K562 (cell line): Measurements from ENCODE around the gene NPNT. TPM values are rescaled to one million over a fixed set of nuclear protein-coding genes. Genes with fewer than 3 reads are reported as not detected.

Experiments
- ATAC-seq: fragments of 200-7000 bp; cut with Tn5 transposase; 3 replicates; pipeline ENCODE4 v1.9.1; 2020; ENCODE audit warnings: moderate library complexity
- BruUV-seq: library from RNA; stranded (reverse); fragments of 400-500 nt; replicated peaks from 2 replicates; lab custom pipeline; 2021; lab: Mats Ljungman, UMichigan
- CTCF ChIA-PET: fragments of 300-600 bp; formaldehyde crosslinking; extraction: SDS; loops from one replicate; lab custom pipeline; 2021; ENCODE audit warnings: low intra/inter-chr PET ratio; lab: Yijun Ruan, JAX
- POLR2A ChIA-PET: fragments of 300-600, 350-650 bp; sonication (Branson Sonifier 250); formaldehyde crosslinking; extraction: SDS; loops from one replicate; lab custom pipeline; 2021; ENCODE audit warnings: antibody characterized with exemption, inconsistent platforms; lab: Yijun Ruan, JAX
- DNase-seq, 4 experiments: peaks; one replicate each; pipeline versions ENCODE4 v3.0.0 to v3.0.0-alpha.2; 2011 to 2018; ENCODE audit warnings: low spot score in 3 of 4, mixed read lengths in 3 of 4; ENCODE audit errors: extremely low read depth in 1 of 4
- FAIRE-seq: peaks from 2 replicates; lab custom pipeline; 2011; peaks lifted over from hg19 to GRCh38; lab: Jason Lieb, UNC
- H2AFZ ChIP-seq: 2 replicates; pipeline ENCODE4 v1.6.0; 2011; ENCODE audit warnings: low read depth, low read length, control low read depth, inconsistent platforms
- H3K27ac ChIP-seq: fragments of 200-600 bp; 3 replicates; pipeline ENCODE4 v1.8.0; 2011; ENCODE audit warnings: low read depth, mild to moderate bottlenecking, control low read depth, inconsistent platforms, low read length, moderate library complexity, mixed read lengths; ENCODE audit errors: extremely low read depth
- H3K27me3 ChIP-seq, 2 experiments: fragments of 300-600 bp in 1 of 2; 2 replicates in 1 of 2; 3 replicates in 1 of 2; pipeline versions ENCODE4 v1.6.0 to v1.8.0; 2011; ENCODE audit warnings: inconsistent platforms in 2 of 2, low read length in 2 of 2, mild to moderate bottlenecking in 1 of 2, mixed read lengths in 1 of 2, moderate library complexity in 1 of 2; ENCODE audit not compliant: control insufficient read depth in 2 of 2, insufficient read depth in 2 of 2
- H3K36me3 ChIP-seq: fragments of 300-600 bp; 3 replicates; pipeline ENCODE4 v1.8.0; 2011; ENCODE audit warnings: mild to moderate bottlenecking, low read length, inconsistent platforms; ENCODE audit not compliant: control insufficient read depth, insufficient read depth
- H3K4me1 ChIP-seq, 2 experiments: fragments of 200-600 bp in 1 of 2; replicated peaks in 1 of 2; 2 replicates in 1 of 2; 3 replicates in 1 of 2; pipeline versions ENCODE4 v1.5.1 to v1.8.0; 2011; ENCODE audit warnings: inconsistent platforms in 2 of 2, low read length in 2 of 2, mild to moderate bottlenecking in 1 of 2, mixed read lengths in 1 of 2, moderate library complexity in 1 of 2; ENCODE audit not compliant: control insufficient read depth in 2 of 2, insufficient read depth in 2 of 2
- H3K4me2 ChIP-seq: 2 replicates; pipeline ENCODE4 v1.6.1; 2011; ENCODE audit warnings: low read length, control low read depth, inconsistent platforms, mixed read lengths; ENCODE audit not compliant: insufficient read depth
- H3K4me3 ChIP-seq: fragments of 200-600 bp; sonication (generic), shearing (Covaris generic); 2 replicates; pipeline ENCODE4 v1.5.1; 2016; ENCODE audit warnings: control low read depth, inconsistent platforms
- H3K79me2 ChIP-seq: fragments of 200-600 bp; 3 replicates; pipeline ENCODE4 v1.8.0; 2011; ENCODE audit warnings: low read length, inconsistent platforms; ENCODE audit not compliant: control insufficient read depth, insufficient read depth
- H3K9ac ChIP-seq, 2 experiments: 2 replicates each; pipeline versions ENCODE4 v1.6.0 to v1.6.1; 2011; ENCODE audit warnings: low read depth in 2 of 2, low read length in 2 of 2, control low read depth in 1 of 2, inconsistent platforms in 1 of 2, mild to moderate bottlenecking in 1 of 2, mixed read lengths in 1 of 2; ENCODE audit not compliant: insufficient read depth in 1 of 2
- H3K9me1 ChIP-seq: one replicate; pipeline ENCODE4 v1.6.0; 2011; ENCODE audit warnings: inconsistent platforms, mild to moderate bottlenecking, low read length, moderate library complexity; ENCODE audit not compliant: control insufficient read depth, insufficient read depth
- H3K9me3 ChIP-seq: replicated peaks from 2 replicates; pipeline ENCODE4 v1.5.1; 2011; ENCODE audit warnings: low read depth, low read length, inconsistent platforms; ENCODE audit not compliant: control insufficient read depth, insufficient read depth
- H4K20me1 ChIP-seq: replicated peaks from 2 replicates; pipeline ENCODE4 v1.6.1; 2011; ENCODE audit warnings: low read length, inconsistent platforms, mixed read lengths; ENCODE audit not compliant: control insufficient read depth, insufficient read depth
- CBFA2T3 ChIP-seq: fragments of 450-650 bp; IDR thresholded peaks from 2 replicates; pipeline ENCODE4 v1.6.1; 2017
- E2F6 ChIP-seq, 2 experiments: IDR thresholded peaks; 2 replicates each; pipeline ENCODE4 v1.6.1; 2011; ENCODE audit warnings: borderline replicate concordance in 1 of 2, control low read depth in 1 of 2, low read depth in 1 of 2, low read length in 1 of 2, mild to moderate bottlenecking in 1 of 2, mixed read lengths in 1 of 2, moderate library complexity in 1 of 2; ENCODE audit not compliant: insufficient read depth in 1 of 2, insufficient read length in 1 of 2, poor library complexity in 1 of 2, severe bottlenecking in 1 of 2; ENCODE audit errors: extremely low read depth in 1 of 2
- ZNF212 ChIP-seq: fragments of 450-650 bp; formaldehyde crosslinking; IDR thresholded peaks from 2 replicates; pipeline ENCODE4 v1.4.0; 2020; ENCODE audit warnings: mild to moderate bottlenecking
- WGBS: fragments of 100-300 bp; shearing (Covaris generic); methylation state at CpG from one replicate; pipeline ENCODE4 v1.1.6; 2016; ENCODE audit warnings: low coverage, mixed read lengths; ENCODE audit not compliant: insufficient coverage; ENCODE audit errors: missing lambda C conversion rate; 5-methylcytosine and 5-hydroxymethylcytosine counted together
- in situ Hi-C: fragments of 300-500 bp; cut with MboI; formaldehyde crosslinking; loops from 4 replicates; pipeline ENCODE4 v1.15.0; 2018; ENCODE audit warnings: inconsistent platforms, mixed read lengths
- intact Hi-C: fragments of 100-400 bp; cut with micrococcal nuclease; formaldehyde crosslinking; loops from 2 replicates; pipeline ENCODE4 v1.14.2; 2022
- polyA plus RNA-seq, 8 experiments: library from polyadenylated mRNA; depleted of rRNA in 4 of 8; stranded (reverse) in 5 of 8; unstranded in 3 of 8; fragments of >200 nt; fragmentation: Nextera tagmentation in 2 of 8; fragmentation: Illumina TruSeq in 1 of 8; extraction: Ambion mirVana in 2 of 8; extraction: Trizol in 1 of 8; gene quantifications; 2 replicates each; pipeline versions ENCODE4 v1.2.1 to v1.2.3, GENCODE V29; 2011 to 2014; ENCODE audit warnings: inconsistent platforms in 1 of 8, missing spikeins in 1 of 8
- total RNA-seq, 7 experiments: library from RNA; depleted of rRNA in 6 of 7; stranded (reverse); fragments of >200 nt in 6 of 7; fragmentation: Illumina TruSeq in 2 of 7; extraction: Trizol in 2 of 7; gene quantifications; 2 replicates each; pipeline versions ENCODE4 v1.2.1 to v1.2.3, GENCODE V29; 2011 to 2021; ENCODE audit warnings: low replicate concordance in 1 of 7
- TF ChIP-seq, protein P1 (sequence below): fragments of 250-450 bp; sonication (Bioruptor Pico); IDR thresholded peaks from 2 replicates; pipeline ENCODE4 v1.4.0; 2020; ENCODE audit warnings: mild to moderate bottlenecking

Gene NPNT
- total and polyA plus RNA-seq, 9 of the 15 experiments (the other 6 are each of a cell fraction or from before 2014, with no cell fraction given), result 0.22 TPM; not detected in 8

DNA sequence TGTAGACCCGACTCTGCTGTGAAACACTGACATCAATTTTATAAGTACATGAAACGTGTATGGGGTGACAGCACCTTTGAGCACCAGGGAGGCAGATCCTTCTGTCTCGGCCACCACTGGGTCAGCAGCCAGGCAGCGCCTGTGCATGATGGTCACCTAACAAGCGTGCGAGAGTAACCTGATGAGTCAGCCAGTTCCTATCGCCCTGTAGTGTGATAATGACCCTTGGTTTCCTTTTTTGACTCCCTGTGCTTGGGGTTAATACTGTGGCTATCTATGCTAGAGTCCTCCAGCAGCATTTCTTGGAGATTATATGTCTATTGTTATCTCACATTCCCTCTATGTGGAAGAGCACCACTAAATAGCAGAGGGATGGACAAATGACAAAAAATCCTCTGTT lies 101.6 kb downstream of the NPNT start (continued):
- TF ChIP-seq E2F6 (IDR thresholded peaks at IDR 0.05; ENCODE audit: borderline replicate concordance in 1 of 2, extremely low read depth in 1 of 2, insufficient read depth in 1 of 2, insufficient read length in 1 of 2, low read depth in 1 of 2, low read length in 1 of 2, poor library complexity in 1 of 2, severe bottlenecking in 1 of 2), result peak in 1 of 2 experiments; percentile 46

- peak overlapping the region; percentile 26 for H3K4me2 ChIP-seq
- H3K9me1 ChIP-seq, result no peaks in the 10 kb centered on the region
- DNase-seq, result peak in 1 of 4 experiments; percentile 22
- WGBS, result 2% methylated on average over 7 of the region's 7 CpGs
- H3K27me3 ChIP-seq, result peaks cover 4 to 5% of the 10 kb centered on the region in 2 experiments; a peak in 4 of 5 replicates
- no peaks in the 10 kb centered on the region for H4K20me1 ChIP-seq
- POLR2A ChIA-PET, result interaction anchor here (0.7 kb wide), 1 partner anchor 15 kb away, joined by 7 read pairs; no protein-coding TSS in a partner anchor
- no peak overlapping the region for H3K4me3 ChIP-seq
- H2AFZ ChIP-seq, result peak overlapping the region; percentile 67; the same call in 1 of the 2 replicates
- no peaks in the 10 kb centered on the region for H3K9me3 ChIP-seq
- no peak overlapping the region for H3K27ac ChIP-seq
- TF ChIP-seq CBFA2T3 (peak; percentile 23; the same call in 1 of the 2 replicates), ZNF212 (no peak)
- TF ChIP-seq, protein P1, sequence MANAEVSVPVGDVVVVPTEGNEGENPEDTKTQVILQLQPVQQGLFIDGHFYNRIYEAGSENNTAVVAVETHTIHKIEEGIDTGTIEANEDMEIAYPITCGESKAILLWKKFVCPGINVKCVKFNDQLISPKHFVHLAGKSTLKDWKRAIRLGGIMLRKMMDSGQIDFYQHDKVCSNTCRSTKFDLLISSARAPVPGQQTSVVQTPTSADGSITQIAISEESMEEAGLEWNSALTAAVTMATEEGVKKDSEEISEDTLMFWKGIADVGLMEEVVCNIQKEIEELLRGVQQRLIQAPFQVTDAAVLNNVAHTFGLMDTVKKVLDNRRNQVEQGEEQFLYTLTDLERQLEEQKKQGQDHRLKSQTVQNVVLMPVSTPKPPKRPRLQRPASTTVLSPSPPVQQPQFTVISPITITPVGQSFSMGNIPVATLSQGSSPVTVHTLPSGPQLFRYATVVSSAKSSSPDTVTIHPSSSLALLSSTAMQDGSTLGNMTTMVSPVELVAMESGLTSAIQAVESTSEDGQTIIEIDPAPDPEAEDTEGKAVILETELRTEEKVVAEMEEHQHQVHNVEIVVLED (CRISPR knock-in tag), result no peak
- no TSS peak for BruUV-seq
- intact Hi-C loops, result no loop called here
- no peaks in the 10 kb centered on the region for H3K36me3 ChIP-seq
- no peak for ATAC-seq
- H3K9ac ChIP-seq, result no peak overlapping the region
- H3K4me1 ChIP-seq, result peaks cover 3 to 14% of the 10 kb centered on the region in 2 experiments; a peak in 3 of 5 replicates
- CTCF ChIA-PET, result no interaction called here
- peak; percentile 48 for FAIRE-seq
- H3K79me2 ChIP-seq, result no peaks in the 10 kb centered on the region
- in situ Hi-C loops, result no loop called here
These were observed 103.1 kb downstream of the NPNT start for GRCh38 chr4:105998171-105999063.
